ENCODE data around the gene HS6ST2. TPM values are rescaled to one million over a fixed set of nuclear protein-coding genes. Genes with fewer than 3 reads are reported as not detected.

The HS6ST2 gene
- total RNA-seq, 1 experiment from 2014 or later: 7.4 TPM

GRCh38 chrX:132665676-132666075, 292.8 kb downstream of the HS6ST2 start:
- POLR2A ChIA-PET (ENCODE audit: unreplicated experiment): no interaction called here
- H3K4me1 ChIP-seq (ENCODE audit: insufficient read depth, low read length): no peaks in the 10 kb centered on the region
- H3K4me3 ChIP-seq (ENCODE audit: low read length): no peak overlapping the region
- intact Hi-C loops (cut with micrococcal nuclease): no loop called here
- H2AFZ ChIP-seq (ENCODE audit: low read length): no peak overlapping the region
- no peaks in the 10 kb centered on the region for H3F3A ChIP-seq (ENCODE audit: low read length, unreplicated experiment)
- no peak for ATAC-seq
- TF ChIP-seq EZH2phosphoT487 (IDR thresholded peaks at IDR 0.05; ENCODE audit: borderline replicate concordance, low read length) (no peak), EZH2 (IDR thresholded peaks at IDR 0.05; ENCODE audit: low read length, unreplicated experiment) (no peak), CTCF (conservative IDR thresholded peaks at IDR 0.05; ENCODE audit: low read depth, low read length) (no peak)
- no TSS peak for BruUV-seq (replicated peaks)
- H3K27me3 ChIP-seq (ENCODE audit: low read length): no peaks in the 10 kb centered on the region
- no peak overlapping the region for H3K9ac ChIP-seq (ENCODE audit: low read length)
- H3K4me2 ChIP-seq (ENCODE audit: low read length): no peak overlapping the region
- no peaks in the 10 kb centered on the region for H3K9me2 ChIP-seq (replicated peaks; ENCODE audit: low read length)
- H3K27ac ChIP-seq (ENCODE audit: low read length): no peak overlapping the region
- CTCF ChIA-PET: no interaction called here
- no peak for DNase-seq
- no peaks in the 10 kb centered on the region for H3K79me2 ChIP-seq (ENCODE audit: low read length)
- no peaks in the 10 kb centered on the region for H4K20me1 ChIP-seq (ENCODE audit: low read length)
- H3K36me3 ChIP-seq (ENCODE audit: low read depth, low read length): no peaks in the 10 kb centered on the region
- no peaks in the 10 kb centered on the region for H3K9me3 ChIP-seq (ENCODE audit: low read length)

DNA sequence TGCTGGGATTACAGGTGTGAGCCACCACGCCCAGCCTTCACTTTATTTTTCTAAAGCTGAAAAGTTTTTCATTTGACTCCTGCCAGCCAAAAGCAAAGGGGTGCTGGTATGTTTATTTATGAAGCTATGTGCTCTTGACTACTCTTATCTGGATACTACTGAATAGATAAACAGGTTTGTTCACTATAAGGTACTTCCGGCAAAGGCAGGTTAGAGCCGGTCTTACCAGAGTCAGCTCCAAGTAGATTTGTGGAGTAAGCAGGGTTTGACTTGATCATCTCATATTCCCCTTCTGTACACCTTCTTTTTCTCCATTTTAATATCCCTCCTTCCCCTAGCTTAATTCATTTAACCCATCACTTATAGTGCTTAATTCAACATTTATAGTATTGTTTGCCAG, 294.2 kb downstream of the HS6ST2 start:
- Histone ChIP-seq H2AFZ (ENCODE audit: low read length) (no peak overlapping the region), H3K4me2 (ENCODE audit: low read length) (no peak overlapping the region), H3K9me2 (replicated peaks; ENCODE audit: low read length) (no peaks in the 10 kb centered on the region), H3K9ac (ENCODE audit: low read length) (no peak overlapping the region), H3K36me3 (ENCODE audit: low read depth, low read length) (no peaks in the 10 kb centered on the region), H3K79me2 (ENCODE audit: low read length) (no peaks in the 10 kb centered on the region), H3K27me3 (ENCODE audit: low read length) (no peaks in the 10 kb centered on the region), H3K4me3 (ENCODE audit: low read length) (no peak overlapping the region), H3K27ac (ENCODE audit: low read length) (no peak overlapping the region), H3F3A (ENCODE audit: low read length, unreplicated experiment) (no peaks in the 10 kb centered on the region), H4K20me1 (ENCODE audit: low read length) (no peaks in the 10 kb centered on the region), H3K9me3 (ENCODE audit: low read length) (no peaks in the 10 kb centered on the region), H3K4me1 (ENCODE audit: insufficient read depth, low read length) (no peaks in the 10 kb centered on the region)
- intact Hi-C loops (cut with micrococcal nuclease): no loop called here
- DNase-seq: no peak
- ATAC-seq: no peak
- ChIA-PET POLR2A (ENCODE audit: unreplicated experiment) (no interaction called here), CTCF (no interaction called here)
- no peak for TF ChIP-seq EZH2phosphoT487 (IDR thresholded peaks at IDR 0.05; ENCODE audit: borderline replicate concordance, low read length)
- TF ChIP-seq EZH2 (IDR thresholded peaks at IDR 0.05; ENCODE audit: low read length, unreplicated experiment): no peak
- TF ChIP-seq CTCF (conservative IDR thresholded peaks at IDR 0.05; ENCODE audit: low read depth, low read length): no peak
- BruUV-seq (replicated peaks): no TSS peak

DNA sequence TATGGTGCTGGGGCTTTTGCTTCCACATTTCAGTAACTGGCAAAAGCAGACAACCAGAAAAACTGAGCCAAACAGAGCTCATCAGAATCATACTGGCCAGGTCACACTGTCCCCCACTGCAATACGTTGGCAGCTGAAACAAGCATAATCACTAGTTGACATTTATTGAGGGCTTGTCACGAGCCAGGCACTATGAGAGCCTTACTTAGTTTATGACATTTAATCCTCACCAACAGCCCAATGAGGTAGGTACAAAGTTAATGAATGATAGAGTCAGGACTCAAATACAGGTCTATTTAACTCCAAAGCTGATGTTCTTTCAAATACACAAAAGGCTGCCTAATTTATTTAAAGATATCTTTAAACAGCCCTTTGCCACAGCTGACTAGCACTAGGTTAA, 295.6 kb downstream of the HS6ST2 start:
- H3K4me2 ChIP-seq (ENCODE audit: low read length): no peak overlapping the region
- H3K9me2 ChIP-seq (replicated peaks; ENCODE audit: low read length): no peaks in the 10 kb centered on the region
- H4K20me1 ChIP-seq (ENCODE audit: low read length): no peaks in the 10 kb centered on the region
- ATAC-seq (no peak), DNase-seq (no peak)
- no peak for TF ChIP-seq CTCF (conservative IDR thresholded peaks at IDR 0.05; ENCODE audit: low read depth, low read length)
- TF ChIP-seq EZH2phosphoT487 (IDR thresholded peaks at IDR 0.05; ENCODE audit: borderline replicate concordance, low read length): no peak
- TF ChIP-seq EZH2 (IDR thresholded peaks at IDR 0.05; ENCODE audit: low read length, unreplicated experiment): no peak
- H3F3A ChIP-seq (ENCODE audit: low read length, unreplicated experiment): no peaks in the 10 kb centered on the region
- intact Hi-C loops (cut with micrococcal nuclease): no loop called here
- no peaks in the 10 kb centered on the region for H3K36me3 ChIP-seq (ENCODE audit: low read depth, low read length)
- BruUV-seq (replicated peaks): no TSS peak
- H3K79me2 ChIP-seq (ENCODE audit: low read length): no peaks in the 10 kb centered on the region
- no peaks in the 10 kb centered on the region for H3K9me3 ChIP-seq (ENCODE audit: low read length)
- H3K4me1 ChIP-seq (ENCODE audit: insufficient read depth, low read length): no peaks in the 10 kb centered on the region
- ChIA-PET POLR2A (ENCODE audit: unreplicated experiment) (no interaction called here), CTCF (no interaction called here)
- H3K9ac ChIP-seq (ENCODE audit: low read length): no peak overlapping the region
- H2AFZ ChIP-seq (ENCODE audit: low read length): no peak overlapping the region
- no peaks in the 10 kb centered on the region for H3K27me3 ChIP-seq (ENCODE audit: low read length)
- H3K4me3 ChIP-seq (ENCODE audit: low read length): no peak overlapping the region
- H3K27ac ChIP-seq (ENCODE audit: low read length): no peak overlapping the region
